Astrocyte (in vitro differentiated cells and primary cell): ENCODE results near the gene NKD1.

Experiments used
- EZH2 ChIP-seq: IDR thresholded peaks from 2 replicates; pipeline ENCODE4 v1.6.1; 2012; ENCODE audit warnings: mild to moderate bottlenecking, low read length, inconsistent platforms; ENCODE audit not compliant: insufficient read depth
- TF ChIP-seq, protein P1 (sequence below): IDR thresholded peaks from 2 replicates; pipeline ENCODE4 v1.5.1; 2011; ENCODE audit warnings: low read depth, mild to moderate bottlenecking, inconsistent platforms, low read length, moderate library complexity; ENCODE audit not compliant: insufficient read depth

- TF ChIP-seq, protein P1, sequence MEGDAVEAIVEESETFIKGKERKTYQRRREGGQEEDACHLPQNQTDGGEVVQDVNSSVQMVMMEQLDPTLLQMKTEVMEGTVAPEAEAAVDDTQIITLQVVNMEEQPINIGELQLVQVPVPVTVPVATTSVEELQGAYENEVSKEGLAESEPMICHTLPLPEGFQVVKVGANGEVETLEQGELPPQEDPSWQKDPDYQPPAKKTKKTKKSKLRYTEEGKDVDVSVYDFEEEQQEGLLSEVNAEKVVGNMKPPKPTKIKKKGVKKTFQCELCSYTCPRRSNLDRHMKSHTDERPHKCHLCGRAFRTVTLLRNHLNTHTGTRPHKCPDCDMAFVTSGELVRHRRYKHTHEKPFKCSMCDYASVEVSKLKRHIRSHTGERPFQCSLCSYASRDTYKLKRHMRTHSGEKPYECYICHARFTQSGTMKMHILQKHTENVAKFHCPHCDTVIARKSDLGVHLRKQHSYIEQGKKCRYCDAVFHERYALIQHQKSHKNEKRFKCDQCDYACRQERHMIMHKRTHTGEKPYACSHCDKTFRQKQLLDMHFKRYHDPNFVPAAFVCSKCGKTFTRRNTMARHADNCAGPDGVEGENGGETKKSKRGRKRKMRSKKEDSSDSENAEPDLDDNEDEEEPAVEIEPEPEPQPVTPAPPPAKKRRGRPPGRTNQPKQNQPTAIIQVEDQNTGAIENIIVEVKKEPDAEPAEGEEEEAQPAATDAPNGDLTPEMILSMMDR, result no peak
- TF ChIP-seq EZH2, result no peak
Observed at GRCh38 chr16:50587543-50587942, 39.3 kb downstream of the NKD1 start.
